Measurements from ENCODE around the gene TMEM38A.
"Not testable (repeated sequence)": the region's sequence is repeated elsewhere in the genome, so short reads cannot be mapped to it uniquely, and the experiment has no call there.

Gene TMEM38A

GRCh38 chr19:16649734-16650133, 11.2 kb upstream of the TMEM38A start:
- WGBS (ENCODE audit: insufficient coverage), result 83% methylated on average over 8 of the region's 9 CpGs
- Histone ChIP-seq H3K9me3 (ENCODE audit: control extremely low read depth in 1 of 5, control insufficient read depth in 4 of 5, insufficient read depth in 2 of 5, low read depth in 1 of 5, low read length in 4 of 5) (no peaks in the 10 kb centered on the region), H3K36me3 (ENCODE audit: control insufficient read depth in 4 of 4, insufficient read depth in 4 of 4, low read length in 3 of 4) (peaks cover 16 to 70% (median 60%) of the 10 kb centered on the region in 4 experiments), H3K27ac (ENCODE audit: insufficient read depth in 1 of 2, low read depth in 1 of 2, low read length in 2 of 2, poor library complexity in 1 of 2, severe bottlenecking in 2 of 2) (peak overlapping the region in 1 of 2 experiments; percentile 12), H3K4me3 (ENCODE audit: control insufficient read depth in 1 of 7, extremely low read depth in 1 of 7, insufficient read depth in 4 of 7, low read depth in 2 of 7, low read length in 6 of 7) (no peak overlapping the region), H3K27me3 (replicated peaks in 2 of 5; ENCODE audit: control insufficient read depth in 4 of 5, insufficient read depth in 5 of 5, low read length in 4 of 5) (no peaks in the 10 kb centered on the region), H3K4me1 (ENCODE audit: control extremely low read depth in 1 of 4, control insufficient read depth in 4 of 4, insufficient read depth in 4 of 4, low read length in 3 of 4) (no peaks in the 10 kb centered on the region)
- POLR2A ChIA-PET, result interaction anchor here (0.5 kb wide), 1 partner anchor 19 kb away, joined by 3 read pairs; no protein-coding TSS in a partner anchor
- CTCF ChIA-PET, result interaction anchor here (0.5 kb wide), 1 partner anchor 11 kb away, joined by 3 read pairs; the partner anchor contains the start of gene TMEM38A
- peak in 2 of 3 donors; percentile 10 to 43 for DNase-seq

GRCh38 chr19:16650821-16651220, 10.1 kb upstream of the TMEM38A start:
- H3K36me3 ChIP-seq (ENCODE audit: control insufficient read depth in 4 of 4, insufficient read depth in 4 of 4, low read length in 3 of 4), result peaks cover 20 to 70% (median 59%) of the 10 kb centered on the region in 4 experiments
- no peaks in the 10 kb centered on the region for H3K27me3 ChIP-seq (replicated peaks in 2 of 5; ENCODE audit: control insufficient read depth in 4 of 5, insufficient read depth in 5 of 5, low read length in 4 of 5)
- no peaks in the 10 kb centered on the region for H3K4me1 ChIP-seq (ENCODE audit: control extremely low read depth in 1 of 4, control insufficient read depth in 4 of 4, insufficient read depth in 4 of 4, low read length in 3 of 4)
- WGBS (ENCODE audit: insufficient coverage), result 80% methylated on average over 1 of the region's 2 CpGs
- H3K9me3 ChIP-seq (ENCODE audit: control extremely low read depth in 1 of 5, control insufficient read depth in 4 of 5, insufficient read depth in 2 of 5, low read depth in 1 of 5, low read length in 4 of 5), result no peaks in the 10 kb centered on the region
- H3K4me3 ChIP-seq (ENCODE audit: control insufficient read depth in 1 of 7, extremely low read depth in 1 of 7, insufficient read depth in 4 of 7, low read depth in 2 of 7, low read length in 6 of 7), result no peak overlapping the region
- DNase-seq, result no peak
- no peak overlapping the region for H3K27ac ChIP-seq (ENCODE audit: insufficient read depth in 1 of 2, low read depth in 1 of 2, low read length in 2 of 2, poor library complexity in 1 of 2, severe bottlenecking in 2 of 2)
- ChIA-PET CTCF (interaction anchor here (0.5 kb wide), 1 partner anchor 236 kb away, joined by 3 read pairs; no protein-coding TSS in a partner anchor), POLR2A (no interaction called here)

GRCh38 chr19:16651421-16652188, 9.3 kb upstream of the TMEM38A start:
- CTCF ChIA-PET; DNase-seq; H3K4me3 ChIP-seq (ENCODE audit: control insufficient read depth in 1 of 7, extremely low read depth in 1 of 7, insufficient read depth in 4 of 7, low read depth in 2 of 7, low read length in 6 of 7); H3K9me3 ChIP-seq (ENCODE audit: control extremely low read depth in 1 of 5, control insufficient read depth in 4 of 5, insufficient read depth in 2 of 5, low read depth in 1 of 5, low read length in 4 of 5); H3K27me3 ChIP-seq (replicated peaks in 2 of 5; ENCODE audit: control insufficient read depth in 4 of 5, insufficient read depth in 5 of 5, low read length in 4 of 5); H3K27ac ChIP-seq (ENCODE audit: insufficient read depth in 1 of 2, low read depth in 1 of 2, low read length in 2 of 2, poor library complexity in 1 of 2, severe bottlenecking in 2 of 2); H3K4me1 ChIP-seq (ENCODE audit: control extremely low read depth in 1 of 4, control insufficient read depth in 4 of 4, insufficient read depth in 4 of 4, low read length in 3 of 4): not testable (repeated sequence)
- POLR2A ChIA-PET, result interaction anchor here (0.6 kb wide), 1 partner anchor 42 kb away, joined by 5 read pairs; no protein-coding TSS in a partner anchor
- peaks cover 20 to 70% (median 60%) of the 10 kb centered on the region in 4 experiments for H3K36me3 ChIP-seq (ENCODE audit: control insufficient read depth in 4 of 4, insufficient read depth in 4 of 4, low read length in 3 of 4)
- WGBS (ENCODE audit: insufficient coverage), result 94% methylated on average over 7 of the region's 8 CpGs

- WGBS (ENCODE audit: insufficient coverage), result 90% methylated on average over 7 of the region's 7 CpGs
- DNase-seq, result no peak
- H3K27me3 ChIP-seq (replicated peaks in 2 of 5; ENCODE audit: control insufficient read depth in 4 of 5, insufficient read depth in 5 of 5, low read length in 4 of 5), result no peaks in the 10 kb centered on the region
- no peak overlapping the region for H3K4me3 ChIP-seq (ENCODE audit: control insufficient read depth in 1 of 7, extremely low read depth in 1 of 7, insufficient read depth in 4 of 7, low read depth in 2 of 7, low read length in 6 of 7)
- POLR2A ChIA-PET, result no interaction called here
- H3K27ac ChIP-seq (ENCODE audit: insufficient read depth in 1 of 2, low read depth in 1 of 2, low read length in 2 of 2, poor library complexity in 1 of 2, severe bottlenecking in 2 of 2), result no peak overlapping the region
- CTCF ChIA-PET, result no interaction called here
- no peaks in the 10 kb centered on the region for H3K9me3 ChIP-seq (ENCODE audit: control extremely low read depth in 1 of 5, control insufficient read depth in 4 of 5, insufficient read depth in 2 of 5, low read depth in 1 of 5, low read length in 4 of 5)
- peaks cover 20 to 74% (median 63%) of the 10 kb centered on the region in 4 experiments for H3K36me3 ChIP-seq (ENCODE audit: control insufficient read depth in 4 of 4, insufficient read depth in 4 of 4, low read length in 3 of 4)
- no peaks in the 10 kb centered on the region for H3K4me1 ChIP-seq (ENCODE audit: control extremely low read depth in 1 of 4, control insufficient read depth in 4 of 4, insufficient read depth in 4 of 4, low read length in 3 of 4)
These were observed 8.1 kb upstream of the TMEM38A start for GRCh38 chr19:16652854-16653253.

- POLR2A ChIA-PET, result no interaction called here
- WGBS (ENCODE audit: insufficient coverage), result 95% methylated on average over 3 of the region's 3 CpGs
- CTCF ChIA-PET, result no interaction called here
- no peak overlapping the region for H3K4me3 ChIP-seq (ENCODE audit: control insufficient read depth in 1 of 7, extremely low read depth in 1 of 7, insufficient read depth in 4 of 7, low read depth in 2 of 7, low read length in 6 of 7)
- H3K27ac ChIP-seq (ENCODE audit: insufficient read depth in 1 of 2, low read depth in 1 of 2, low read length in 2 of 2, poor library complexity in 1 of 2, severe bottlenecking in 2 of 2), result no peak overlapping the region
- peaks cover 4 to 10% (median 6%) of the 10 kb centered on the region in 4 experiments for H3K4me1 ChIP-seq (ENCODE audit: control extremely low read depth in 1 of 4, control insufficient read depth in 4 of 4, insufficient read depth in 4 of 4, low read length in 3 of 4)
- no peak for DNase-seq
- no peaks in the 10 kb centered on the region for H3K9me3 ChIP-seq (ENCODE audit: control extremely low read depth in 1 of 5, control insufficient read depth in 4 of 5, insufficient read depth in 2 of 5, low read depth in 1 of 5, low read length in 4 of 5)
- no peaks in the 10 kb centered on the region for H3K27me3 ChIP-seq (replicated peaks in 2 of 5; ENCODE audit: control insufficient read depth in 4 of 5, insufficient read depth in 5 of 5, low read length in 4 of 5)
- H3K36me3 ChIP-seq (ENCODE audit: control insufficient read depth in 4 of 4, insufficient read depth in 4 of 4, low read length in 3 of 4), result peaks cover 22 to 82% (median 68%) of the 10 kb centered on the region in 4 experiments
These were observed 6.8 kb upstream of the TMEM38A start for GRCh38 chr19:16654140-16654539.

- no peaks in the 10 kb centered on the region for H3K9me3 ChIP-seq (ENCODE audit: control extremely low read depth in 1 of 5, control insufficient read depth in 4 of 5, insufficient read depth in 2 of 5, low read depth in 1 of 5, low read length in 4 of 5)
- CTCF ChIA-PET, result no interaction called here
- no CpG with 5 or more reads among the region's 3 CpGs for WGBS (ENCODE audit: insufficient coverage)
- peaks cover 22 to 81% (median 68%) of the 10 kb centered on the region in 4 experiments for H3K36me3 ChIP-seq (ENCODE audit: control insufficient read depth in 4 of 4, insufficient read depth in 4 of 4, low read length in 3 of 4)
- H3K27ac ChIP-seq (ENCODE audit: insufficient read depth in 1 of 2, low read depth in 1 of 2, low read length in 2 of 2, poor library complexity in 1 of 2, severe bottlenecking in 2 of 2), result no peak overlapping the region
- DNase-seq, result no peak
- H3K27me3 ChIP-seq (replicated peaks in 2 of 5; ENCODE audit: control insufficient read depth in 4 of 5, insufficient read depth in 5 of 5, low read length in 4 of 5), result no peaks in the 10 kb centered on the region
- H3K4me1 ChIP-seq (ENCODE audit: control extremely low read depth in 1 of 4, control insufficient read depth in 4 of 4, insufficient read depth in 4 of 4, low read length in 3 of 4), result peaks cover 4 to 14% (median 10%) of the 10 kb centered on the region in 4 experiments
- H3K4me3 ChIP-seq (ENCODE audit: control insufficient read depth in 1 of 7, extremely low read depth in 1 of 7, insufficient read depth in 4 of 7, low read depth in 2 of 7, low read length in 6 of 7), result no peak overlapping the region
- POLR2A ChIA-PET, result no interaction called here
These were observed 6.3 kb upstream of the TMEM38A start for GRCh38 chr19:16654627-16655026.

- POLR2A ChIA-PET, result interaction anchor here (0.6 kb wide), 1 partner anchor 95 kb away, joined by 4 read pairs; no protein-coding TSS in a partner anchor
- WGBS (ENCODE audit: insufficient coverage), result 95% methylated on average over 10 of the region's 11 CpGs
These were observed 5.2 kb upstream of the TMEM38A start for GRCh38 chr19:16655727-16656126.

More at GRCh38 chr19:16655727-16656126, 5.2 kb upstream of the TMEM38A start:
- peaks cover 20 to 75% (median 66%) of the 10 kb centered on the region in 4 experiments for H3K36me3 ChIP-seq (ENCODE audit: control insufficient read depth in 4 of 4, insufficient read depth in 4 of 4, low read length in 3 of 4)
- CTCF ChIA-PET, result no interaction called here
- H3K9me3 ChIP-seq (ENCODE audit: control extremely low read depth in 1 of 5, control insufficient read depth in 4 of 5, insufficient read depth in 2 of 5, low read depth in 1 of 5, low read length in 4 of 5), result no peaks in the 10 kb centered on the region
- no peaks in the 10 kb centered on the region for H3K27me3 ChIP-seq (replicated peaks in 2 of 5; ENCODE audit: control insufficient read depth in 4 of 5, insufficient read depth in 5 of 5, low read length in 4 of 5)
- H3K4me1 ChIP-seq (ENCODE audit: control extremely low read depth in 1 of 4, control insufficient read depth in 4 of 4, insufficient read depth in 4 of 4, low read length in 3 of 4), result peaks cover 4 to 19% (median 16%) of the 10 kb centered on the region in 4 experiments
- no peak overlapping the region for H3K4me3 ChIP-seq (ENCODE audit: control insufficient read depth in 1 of 7, extremely low read depth in 1 of 7, insufficient read depth in 4 of 7, low read depth in 2 of 7, low read length in 6 of 7)
- DNase-seq, result no peak
- no peak overlapping the region for H3K27ac ChIP-seq (ENCODE audit: insufficient read depth in 1 of 2, low read depth in 1 of 2, low read length in 2 of 2, poor library complexity in 1 of 2, severe bottlenecking in 2 of 2)
